GM12872 (cell line): ENCODE data around the gene MDC1.
A peak's percentile ranks its signal among the peaks of the same experiment; 100 is the strongest.

Experiments
- CTCF ChIP-seq: IDR thresholded peaks from 3 replicates; pipeline ENCODE4 v1.5.1; 2011; ENCODE audit warnings: low read depth, mild to moderate bottlenecking, low read length, moderate library complexity; ENCODE audit not compliant: insufficient read depth

The MDC1 gene

GRCh38 chr6:30682143-30683117 is 34.7 kb downstream of the MDC1 start:
- TF ChIP-seq CTCF: no peak

- no peak for TF ChIP-seq CTCF
Observed at GRCh38 chr6:30681766-30682142, 35.3 kb downstream of the MDC1 start.

DNA sequence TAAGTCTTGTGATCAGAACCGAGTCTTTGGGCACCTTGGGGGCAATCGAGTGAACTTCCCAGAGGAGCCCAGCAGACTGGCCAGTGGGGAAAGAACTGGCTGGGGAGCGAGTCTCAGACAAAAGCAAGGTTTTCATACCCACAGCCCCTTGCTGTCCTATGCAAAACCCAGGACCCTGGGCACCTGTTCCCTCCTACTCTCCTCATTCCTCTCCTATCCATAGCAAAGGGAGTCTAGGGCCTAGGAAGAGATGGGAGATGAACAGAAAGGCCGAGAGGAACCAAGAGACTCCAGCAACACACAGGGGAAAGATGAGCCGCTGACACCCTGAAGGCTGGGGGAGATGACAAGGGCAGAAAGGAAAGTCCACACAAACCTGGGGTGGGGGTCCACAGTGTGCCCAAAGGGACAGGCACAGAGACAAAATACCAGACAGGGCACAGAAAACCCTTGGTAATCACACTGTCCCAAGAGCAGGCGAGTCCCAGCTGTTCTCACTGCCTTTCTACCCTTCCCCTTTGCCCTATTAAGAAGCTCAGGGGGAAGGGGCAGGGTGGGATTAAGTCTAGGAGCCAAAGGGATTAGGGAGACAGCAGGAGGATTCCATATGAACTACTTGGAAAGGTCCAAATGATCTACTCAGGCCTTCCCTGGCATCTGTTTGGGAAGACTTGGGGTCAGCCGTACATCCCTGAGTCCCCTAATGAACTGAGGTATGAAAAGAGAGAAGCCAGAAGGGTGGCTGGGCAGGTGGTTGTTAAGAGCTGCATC is 37.1 kb downstream of the MDC1 start:
- no peak for TF ChIP-seq CTCF

DNA sequence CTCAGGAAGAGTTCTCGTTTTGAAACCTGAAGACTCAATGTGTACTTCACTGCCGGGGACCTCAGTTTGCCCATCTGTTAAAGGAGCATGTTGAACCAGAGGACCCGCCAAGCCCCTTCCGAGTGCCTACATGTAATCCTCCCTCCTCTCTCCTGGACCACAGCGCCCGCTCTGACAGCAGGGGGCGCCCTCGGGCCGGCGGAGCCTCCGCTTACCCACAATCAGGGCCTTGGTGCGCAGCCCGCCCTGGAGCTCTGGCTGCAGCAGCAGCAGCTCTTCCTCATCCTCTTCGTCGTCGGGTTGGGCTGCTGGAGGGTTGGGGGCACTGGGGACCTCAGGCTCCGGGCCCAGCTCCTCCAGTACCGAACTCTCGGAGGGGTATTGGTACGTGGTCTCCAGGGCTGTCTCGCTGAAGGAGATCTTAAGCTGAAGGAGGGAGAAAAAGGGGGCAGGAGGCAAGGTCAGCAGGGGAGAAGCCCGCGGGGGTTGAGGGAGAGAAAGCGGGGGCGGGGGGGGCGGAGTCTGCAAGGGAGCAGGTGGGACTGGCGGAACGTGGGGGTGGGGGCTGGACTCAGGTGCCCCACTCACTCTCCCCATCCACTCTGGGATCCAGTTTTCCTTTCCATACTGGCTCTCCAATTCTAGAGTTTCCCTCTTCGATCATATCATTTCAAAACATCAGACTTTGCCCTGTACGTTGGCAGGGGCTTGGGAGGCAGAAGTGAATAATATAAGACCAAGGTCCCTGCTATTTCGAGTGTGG is 37.9 kb downstream of the MDC1 start:
- peak; percentile 96 for TF ChIP-seq CTCF

- no peak for TF ChIP-seq CTCF
Observed at GRCh38 chr6:30676660-30677285, 40.3 kb downstream of the MDC1 start.

DNA sequence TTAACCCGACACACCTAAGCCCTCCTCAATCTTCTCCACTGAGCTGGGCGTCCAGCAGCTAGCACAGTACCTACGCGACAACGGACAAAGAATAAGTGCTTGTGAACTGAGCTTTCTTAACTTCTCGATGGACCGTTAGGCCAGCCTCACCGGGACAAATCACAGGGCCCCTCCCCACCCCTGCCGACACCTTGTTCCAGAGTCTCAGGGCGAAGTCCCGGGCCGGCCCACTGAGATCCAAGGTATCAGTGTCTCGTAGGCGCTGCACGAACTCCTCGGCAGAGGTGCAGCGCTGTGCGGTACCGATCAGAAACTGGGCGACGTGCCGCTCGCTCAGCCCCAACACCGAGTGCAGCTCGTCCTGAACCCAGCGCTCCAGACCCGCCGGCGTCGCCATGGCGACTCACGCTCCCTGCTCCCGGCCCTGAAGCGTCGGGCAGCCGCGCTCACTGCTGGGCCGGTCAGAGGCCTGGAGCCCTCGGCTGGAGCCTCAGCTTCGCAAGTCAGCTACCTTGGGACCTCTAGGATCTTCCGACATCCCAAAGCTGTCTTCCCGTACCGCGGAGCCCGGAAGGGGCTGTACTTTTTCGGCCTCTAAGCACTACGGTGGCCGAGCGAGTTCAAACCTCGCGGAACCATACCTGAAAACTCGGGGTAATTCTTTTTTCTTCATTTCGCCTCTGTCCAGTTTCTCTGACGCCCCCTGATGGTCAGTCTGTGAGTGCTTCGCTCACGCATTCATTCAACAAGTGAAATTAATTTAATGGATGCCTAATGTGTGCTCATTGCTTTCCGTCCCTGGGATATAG is 44.4 kb downstream of the MDC1 start, which contains the start of gene DHX16:
Gene DHX16 (minus strand): TSS at position 562 of the 809 bp plus-strand sequence. CDS start 165 bp downstream, at position 397.
- TF ChIP-seq CTCF: peak; percentile 83
